ENCODE data around the gene CYTH1.

Gene CYTH1

DNA sequence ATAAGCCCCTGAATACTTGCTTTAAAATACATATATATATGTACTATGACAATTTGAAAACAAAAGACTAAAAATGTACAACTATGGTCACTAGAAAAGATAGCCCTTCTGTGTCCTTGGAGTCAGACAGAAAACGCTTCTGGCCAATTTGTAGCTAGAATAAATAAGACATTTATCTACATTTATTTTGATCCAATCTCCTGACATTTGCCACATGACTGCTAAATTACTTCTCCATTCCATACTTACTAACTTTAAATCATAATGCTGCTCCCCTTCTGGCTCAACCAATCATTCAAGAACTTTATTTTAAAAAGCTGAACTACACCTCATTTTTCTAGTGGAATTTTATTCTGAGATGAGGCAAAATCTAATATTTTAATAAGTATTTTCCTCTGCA lies 65.8 kb downstream of the CYTH1 start:
- Mint-ChIP-seq H3K9me3 (no peaks in the 10 kb centered on the region), H3K27ac (peak overlapping the region; percentile 89), H3K36me3 (peaks cover 58% of the 10 kb centered on the region), H3K4me3 (peak overlapping the region; percentile 61), H3K4me1 (peaks cover 72% of the 10 kb centered on the region)
- ATAC-seq (no peak), DNase-seq (ENCODE audit: low spot score in 2 of 2) (no peak)

DNA sequence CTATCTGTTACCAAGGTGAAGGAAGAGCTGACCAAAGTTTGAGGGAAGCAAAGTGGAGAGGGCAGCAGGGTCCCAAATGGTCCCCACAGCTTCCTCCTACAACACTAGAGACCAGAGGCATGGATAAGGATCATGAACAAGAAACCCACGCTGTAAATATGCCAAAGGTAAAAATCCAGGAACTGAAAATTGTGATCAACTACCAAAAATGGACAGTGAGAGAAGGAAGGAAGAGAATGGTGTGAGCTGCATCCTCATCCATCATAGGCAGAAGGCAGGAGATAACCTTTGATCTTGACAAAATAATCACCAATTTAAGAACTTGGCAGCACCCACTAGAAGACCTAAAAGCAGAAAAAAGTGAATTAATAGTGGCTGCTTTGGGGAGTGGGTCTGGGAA lies 66.2 kb downstream of the CYTH1 start:
- Mint-ChIP-seq H3K36me3 (peaks cover 55% of the 10 kb centered on the region), H3K4me3 (peak overlapping the region; percentile 61), H3K4me1 (peaks cover 73% of the 10 kb centered on the region), H3K9me3 (no peaks in the 10 kb centered on the region), H3K27ac (peak overlapping the region; percentile 89)
- no peak for ATAC-seq
- no peak for DNase-seq (ENCODE audit: low spot score in 2 of 2)

DNA sequence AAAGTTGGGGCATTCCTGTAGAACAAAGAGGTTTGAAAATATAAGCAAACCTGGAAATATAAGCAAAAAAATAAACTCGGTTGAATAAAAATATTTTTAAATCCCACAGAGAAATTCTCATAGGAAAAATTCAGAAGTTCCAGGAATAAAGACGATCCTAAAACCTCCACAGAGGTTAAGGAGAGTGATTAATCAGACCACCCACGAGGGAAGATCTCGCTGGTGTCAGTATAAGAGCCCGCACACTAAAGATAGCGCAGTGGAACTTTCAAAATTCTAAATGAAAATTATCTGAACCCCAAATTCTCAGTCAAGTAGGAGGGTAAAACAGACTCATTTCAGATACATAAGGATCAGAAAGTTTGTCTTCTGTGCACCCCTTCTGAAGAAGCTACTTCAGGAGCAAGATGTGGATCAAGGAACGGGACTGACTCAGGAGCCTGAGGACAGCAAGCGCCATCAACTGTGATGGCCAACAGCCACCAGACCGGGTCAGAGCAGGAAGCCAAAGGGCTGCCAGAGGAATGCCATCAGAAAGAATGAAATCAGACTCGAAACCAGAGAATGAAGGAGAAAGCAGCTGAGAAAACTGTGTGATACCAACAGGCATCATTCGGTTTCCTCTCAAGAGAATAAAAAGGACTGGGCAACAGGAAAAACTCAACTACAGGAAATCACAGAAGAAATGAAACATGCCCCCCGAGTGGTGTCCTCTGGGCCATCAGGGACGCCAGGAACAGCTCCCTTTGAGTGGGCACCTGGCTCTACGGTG lies 66.9 kb downstream of the CYTH1 start:
- H3K4me1 Mint-ChIP-seq, result peaks cover 77% of the 10 kb centered on the region
- no peaks in the 10 kb centered on the region for H3K9me3 Mint-ChIP-seq
- no peak for ATAC-seq
- no peak for DNase-seq (ENCODE audit: low spot score in 2 of 2)
- H3K4me3 Mint-ChIP-seq, result peak overlapping the region; percentile 61
- H3K36me3 Mint-ChIP-seq, result peaks cover 53% of the 10 kb centered on the region
- peak overlapping the region; percentile 89 for H3K27ac Mint-ChIP-seq

DNA sequence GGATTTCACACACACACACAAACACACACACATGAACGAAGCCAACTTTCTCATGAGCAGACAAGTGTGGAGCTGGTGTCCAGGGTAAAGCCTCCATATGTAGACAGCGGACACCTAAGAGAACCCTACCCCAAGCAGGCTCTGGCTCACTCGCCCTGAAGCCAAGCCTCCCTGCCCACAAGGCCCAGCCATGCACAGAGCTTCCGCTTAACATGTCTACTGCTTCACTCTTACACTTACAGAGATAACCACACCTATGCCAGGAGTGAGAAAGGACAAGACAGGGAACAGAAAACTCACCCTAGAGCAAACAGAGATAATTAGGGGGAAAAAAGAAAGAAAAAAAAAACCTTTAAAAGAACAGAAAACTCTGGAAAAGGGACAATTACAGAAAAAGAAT lies 67.5 kb downstream of the CYTH1 start:
- no peaks in the 10 kb centered on the region for H3K9me3 Mint-ChIP-seq
- ATAC-seq (no peak), DNase-seq (ENCODE audit: low spot score in 2 of 2) (no peak)
- H3K4me3 Mint-ChIP-seq, result peak overlapping the region; percentile 61
- peaks cover 59% of the 10 kb centered on the region for H3K36me3 Mint-ChIP-seq
- peaks cover 77% of the 10 kb centered on the region for H3K4me1 Mint-ChIP-seq
- H3K27ac Mint-ChIP-seq, result peak overlapping the region; percentile 89

DNA sequence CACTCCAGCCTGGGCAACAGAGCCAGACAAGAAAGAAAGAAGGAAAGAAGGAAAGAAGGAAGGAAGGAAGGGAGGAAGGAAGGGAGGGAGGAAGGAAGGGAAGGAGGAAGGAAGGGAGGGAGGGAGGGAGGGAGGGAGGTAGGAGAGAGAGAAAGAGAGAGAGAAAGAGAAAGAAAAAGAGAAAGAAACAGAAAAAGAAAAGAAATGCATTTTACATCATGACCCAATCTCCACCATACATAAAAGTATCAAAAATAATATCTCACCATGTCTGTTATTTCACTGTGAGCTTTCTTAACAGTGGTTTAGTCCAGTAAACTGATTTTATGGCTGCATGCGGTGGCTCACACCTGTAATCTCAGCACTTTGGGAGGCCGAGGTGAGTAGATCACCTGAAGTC lies 70.0 kb downstream of the CYTH1 start:
- Mint-ChIP-seq H3K4me3 (peak overlapping the region; percentile 41), H3K27ac (peak overlapping the region; percentile 69)

DNA sequence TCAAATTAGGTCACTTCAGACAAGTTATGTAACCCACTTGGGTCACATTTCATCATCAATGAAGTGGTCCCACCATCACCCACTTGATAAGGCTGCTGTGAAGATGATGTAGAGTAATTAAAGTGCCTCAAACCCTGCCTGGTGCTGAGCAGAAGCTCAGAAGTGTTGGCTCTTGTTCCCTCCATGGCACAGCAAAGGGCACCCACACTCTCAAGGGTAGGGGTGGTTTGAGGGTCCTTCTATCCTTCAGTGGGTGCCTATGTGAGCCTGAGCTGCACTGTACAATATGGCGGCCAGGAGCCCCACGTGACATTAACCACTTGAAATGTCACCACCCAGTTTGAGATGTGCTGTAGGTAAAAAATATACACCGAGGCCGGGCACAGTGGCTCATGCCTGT lies 71.5 kb downstream of the CYTH1 start:
- Mint-ChIP-seq H3K4me3 (peak overlapping the region; percentile 49), H3K27ac (peak overlapping the region; percentile 55), H3K4me1 (peaks cover 56% of the 10 kb centered on the region), H3K9me3 (no peaks in the 10 kb centered on the region), H3K36me3 (peaks cover 77% of the 10 kb centered on the region)
- no peak for DNase-seq (ENCODE audit: low spot score in 2 of 2)
- no peak for ATAC-seq

More for the DNA sequence above, 70.0 kb downstream of the CYTH1 start:
- DNase-seq (ENCODE audit: low spot score in 2 of 2) (no peak), ATAC-seq (no peak)
- no peaks in the 10 kb centered on the region for H3K9me3 Mint-ChIP-seq
- peaks cover 70% of the 10 kb centered on the region for H3K4me1 Mint-ChIP-seq
- peaks cover 72% of the 10 kb centered on the region for H3K36me3 Mint-ChIP-seq

DNA sequence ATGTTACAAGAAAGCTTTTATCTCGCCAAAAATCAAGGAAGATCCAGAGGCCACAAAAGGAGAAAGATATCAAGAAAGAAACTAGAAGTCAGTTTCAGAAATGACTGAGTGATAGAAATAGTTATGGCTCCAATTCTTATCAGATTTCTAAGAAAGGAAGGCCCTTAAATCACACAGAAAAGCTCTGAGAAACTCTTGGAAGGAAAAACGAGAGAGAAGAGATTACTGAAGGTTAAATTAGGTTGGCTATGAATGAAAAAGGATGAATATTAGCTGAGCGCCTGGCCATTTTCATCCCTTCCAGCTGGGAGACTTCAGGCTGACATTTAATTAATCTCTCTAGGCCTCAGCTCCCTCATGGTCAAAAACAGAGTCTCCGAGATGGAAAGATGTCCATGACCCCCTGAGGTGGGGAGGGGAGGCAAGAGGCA lies 72.3 kb downstream of the CYTH1 start:
- Mint-ChIP-seq H3K36me3 (peaks cover 77% of the 10 kb centered on the region), H3K4me3 (peak overlapping the region; percentile 49), H3K27ac (peak overlapping the region; percentile 55), H3K9me3 (no peaks in the 10 kb centered on the region), H3K4me1 (peaks cover 47% of the 10 kb centered on the region)
- no peak for DNase-seq (ENCODE audit: low spot score in 2 of 2)
- peak; percentile 49 for ATAC-seq

DNA sequence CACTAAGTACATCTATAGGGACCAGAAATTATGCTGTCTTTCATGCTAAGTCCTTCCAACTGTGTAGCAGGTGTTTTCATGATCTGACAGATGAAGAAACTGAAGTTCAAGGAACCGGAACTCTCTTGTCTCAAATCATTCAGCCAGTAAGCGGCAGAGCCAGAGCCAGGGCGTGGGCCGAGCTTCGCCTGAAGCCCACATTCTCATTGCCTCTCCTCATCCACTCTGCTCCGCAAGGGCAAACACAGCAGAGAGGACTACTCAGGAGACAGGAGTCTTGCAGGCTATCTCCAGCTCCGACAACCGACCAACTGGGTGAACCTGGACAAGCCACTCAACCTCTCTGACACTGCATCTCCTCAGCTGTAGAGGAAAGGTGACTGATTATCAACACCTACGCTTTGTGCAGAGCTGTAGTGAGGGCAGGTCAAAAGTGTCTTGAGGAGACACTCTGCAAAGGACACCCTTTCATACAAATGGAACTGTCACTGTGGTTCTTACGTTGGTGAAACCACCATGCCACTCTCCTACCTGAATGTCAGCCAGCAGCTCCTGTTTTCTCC lies 72.9 kb downstream of the CYTH1 start:
- H3K4me1 Mint-ChIP-seq, result peaks cover 41% of the 10 kb centered on the region
- DNase-seq (ENCODE audit: low spot score in 2 of 2) (no peak), ATAC-seq (peak; percentile 79)
- H3K9me3 Mint-ChIP-seq, result no peaks in the 10 kb centered on the region
- H3K27ac Mint-ChIP-seq, result peak overlapping the region; percentile 55
- peaks cover 78% of the 10 kb centered on the region for H3K36me3 Mint-ChIP-seq
- peak overlapping the region; percentile 49 for H3K4me3 Mint-ChIP-seq

DNA sequence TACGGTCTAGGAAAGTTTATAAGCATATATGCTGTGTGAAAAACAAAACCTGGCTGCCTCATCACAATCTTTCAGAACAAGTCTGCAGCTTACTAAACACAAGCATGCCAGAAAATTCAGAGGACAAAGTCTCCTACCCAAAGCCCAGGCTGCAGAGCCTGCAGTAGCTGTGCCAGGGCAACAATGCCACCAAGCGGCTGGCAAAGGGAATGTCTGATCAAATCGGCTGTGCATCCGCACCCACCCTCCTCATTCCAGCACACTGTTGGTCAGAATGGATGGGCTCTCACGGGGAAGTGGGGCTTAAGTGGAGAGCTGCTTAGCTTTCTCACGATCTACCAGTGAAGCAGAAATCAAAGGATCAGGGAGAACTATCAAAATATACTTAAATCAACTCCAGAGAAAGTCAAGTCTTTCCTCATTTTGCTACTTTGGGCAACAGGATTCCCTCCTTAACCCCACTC lies 73.5 kb downstream of the CYTH1 start:
- peak; percentile 83 for ATAC-seq
- Mint-ChIP-seq H3K27ac (peak overlapping the region; percentile 55), H3K4me3 (peak overlapping the region; percentile 49), H3K36me3 (peaks cover 79% of the 10 kb centered on the region), H3K4me1 (peaks cover 42% of the 10 kb centered on the region), H3K9me3 (no peaks in the 10 kb centered on the region)
- peak; percentile 36 to 73 for DNase-seq (ENCODE audit: low spot score in 2 of 2)

DNA sequence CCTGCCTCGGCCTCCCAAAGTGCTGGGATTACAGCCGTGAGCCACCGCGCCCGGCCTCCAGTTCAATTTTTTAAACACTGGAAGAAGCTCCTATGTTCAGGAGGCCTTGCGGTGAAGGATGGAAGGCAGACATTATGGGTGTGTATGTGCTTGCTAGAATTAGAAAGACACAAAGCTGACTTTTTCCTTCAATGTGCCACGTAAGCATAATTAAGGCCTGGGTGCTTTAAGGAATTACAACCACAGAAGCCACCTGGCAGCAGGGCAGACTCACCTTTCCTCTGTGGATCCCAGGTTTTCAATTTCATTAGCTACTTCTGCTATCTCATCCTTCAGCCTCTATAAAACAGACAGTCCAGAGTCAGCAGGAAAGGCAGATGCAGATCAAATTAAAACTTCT lies 74.2 kb downstream of the CYTH1 start:
- H3K4me3 Mint-ChIP-seq, result peak overlapping the region; percentile 49
- peaks cover 85% of the 10 kb centered on the region for H3K36me3 Mint-ChIP-seq
- ATAC-seq (no peak), DNase-seq (ENCODE audit: low spot score in 2 of 2) (no peak)
- H3K9me3 Mint-ChIP-seq, result no peaks in the 10 kb centered on the region
- H3K4me1 Mint-ChIP-seq, result peaks cover 47% of the 10 kb centered on the region
- H3K27ac Mint-ChIP-seq, result peak overlapping the region; percentile 55

DNA sequence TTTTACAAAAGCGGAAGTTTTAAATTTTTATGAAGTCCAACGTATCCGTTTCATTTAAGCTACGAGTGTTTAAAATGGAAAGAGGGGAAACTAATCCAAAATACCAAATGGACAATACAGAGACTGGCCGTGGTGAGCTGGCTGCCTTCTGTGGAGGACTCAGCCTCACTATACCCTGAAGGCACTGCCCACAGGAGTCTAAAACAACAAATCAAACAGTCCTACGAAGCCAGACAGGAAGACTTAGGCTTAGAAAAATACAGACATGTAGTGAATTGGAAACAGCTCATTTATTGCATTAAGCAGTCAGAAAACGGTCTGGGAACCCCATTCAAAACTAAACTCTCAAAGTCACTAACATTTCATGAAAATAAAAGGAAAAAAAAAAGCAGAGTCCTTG lies 75.1 kb downstream of the CYTH1 start:
- no peak for DNase-seq (ENCODE audit: low spot score in 2 of 2)

DNA sequence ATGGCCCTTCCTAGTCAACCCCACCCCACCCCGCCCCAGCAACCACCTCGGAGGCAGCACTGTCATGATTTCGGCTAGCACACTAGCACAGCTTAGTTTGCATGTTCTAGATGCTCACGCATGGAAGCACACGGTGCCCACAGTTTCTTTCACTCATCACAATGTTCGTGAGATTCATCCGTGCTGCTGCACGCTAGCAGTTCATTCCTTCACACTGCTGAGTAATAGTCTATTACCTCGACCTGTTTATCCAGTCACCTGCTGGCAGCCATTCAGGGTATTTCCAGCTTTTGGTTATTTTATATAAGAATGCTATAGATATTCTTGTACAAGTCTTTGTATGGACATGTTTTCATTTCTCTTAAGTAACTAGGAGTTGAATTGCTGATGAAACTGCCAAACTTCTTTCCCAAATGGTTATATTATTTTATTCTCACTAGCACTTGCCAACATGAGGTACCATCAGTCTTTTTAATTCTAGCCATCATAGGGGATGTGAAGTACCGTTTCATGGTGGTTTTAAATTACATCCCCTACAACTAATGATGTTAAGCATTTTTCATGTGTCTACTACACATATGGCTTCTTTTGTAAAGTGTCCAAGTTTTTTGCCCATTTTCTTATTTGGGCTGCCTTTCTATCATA lies 75.7 kb downstream of the CYTH1 start:
- DNase-seq (ENCODE audit: low spot score in 2 of 2), result no peak
- no peaks in the 10 kb centered on the region for H3K9me3 Mint-ChIP-seq
- H3K27ac Mint-ChIP-seq, result no peak overlapping the region
- no peak overlapping the region for H3K4me3 Mint-ChIP-seq
- peaks cover 90% of the 10 kb centered on the region for H3K36me3 Mint-ChIP-seq
- ATAC-seq, result peak; percentile 42
- peaks cover 38% of the 10 kb centered on the region for H3K4me1 Mint-ChIP-seq

More for the DNA sequence above, 75.1 kb downstream of the CYTH1 start:
- Mint-ChIP-seq H3K4me3 (no peak overlapping the region), H3K27ac (no peak overlapping the region), H3K4me1 (peaks cover 43% of the 10 kb centered on the region), H3K9me3 (no peaks in the 10 kb centered on the region), H3K36me3 (peaks cover 90% of the 10 kb centered on the region)
- ATAC-seq, result no peak

DNA sequence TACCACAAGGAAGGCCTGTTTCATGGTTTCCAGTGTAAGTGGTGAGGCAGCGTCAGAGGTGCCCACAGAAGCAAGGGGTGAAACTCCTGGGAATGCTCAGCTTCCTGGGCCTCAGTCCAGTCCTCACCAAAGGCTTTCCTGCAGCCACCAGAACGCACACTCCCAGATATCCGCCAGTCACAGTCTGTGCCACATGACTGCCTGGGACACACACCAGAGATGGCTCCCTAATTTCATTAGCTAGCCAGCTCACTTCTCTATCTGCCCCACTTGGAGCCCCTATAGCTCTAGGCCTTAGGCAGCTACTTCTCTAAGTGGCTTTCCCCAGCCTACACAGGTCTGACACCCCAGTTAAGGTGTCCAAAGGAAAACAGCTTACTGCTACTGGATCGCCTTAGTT lies 77.0 kb downstream of the CYTH1 start:
- peaks cover 100% of the 10 kb centered on the region for H3K36me3 Mint-ChIP-seq
- no peaks in the 10 kb centered on the region for H3K9me3 Mint-ChIP-seq
- peaks cover 29% of the 10 kb centered on the region for H3K4me1 Mint-ChIP-seq
- peak overlapping the region; percentile 20 for H3K27ac Mint-ChIP-seq
- no peak overlapping the region for H3K4me3 Mint-ChIP-seq
- ATAC-seq (no peak), DNase-seq (ENCODE audit: low spot score in 2 of 2) (no peak)

DNA sequence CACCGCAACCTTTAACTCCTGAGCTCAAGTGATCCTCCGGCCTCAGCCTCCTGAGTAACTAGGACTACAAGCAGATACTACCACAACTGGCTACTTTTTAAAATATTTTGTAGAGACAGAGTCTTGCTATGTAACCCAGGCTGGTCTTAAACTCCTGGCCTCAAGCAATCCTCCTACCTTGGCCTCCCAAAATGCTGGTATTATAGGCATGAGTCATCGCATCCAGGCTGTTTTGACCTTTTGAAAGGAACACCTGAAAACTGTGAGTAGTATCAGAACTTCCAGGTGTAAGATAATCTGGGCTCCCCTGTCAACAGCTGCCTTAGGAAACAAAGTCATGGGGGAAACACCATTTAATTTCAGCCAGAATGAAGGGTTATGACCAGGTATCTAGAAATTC lies 77.5 kb downstream of the CYTH1 start:
- Mint-ChIP-seq H3K4me3 (no peak overlapping the region), H3K27ac (no peak overlapping the region), H3K4me1 (peaks cover 25% of the 10 kb centered on the region), H3K36me3 (peaks cover 100% of the 10 kb centered on the region), H3K9me3 (no peaks in the 10 kb centered on the region)
- DNase-seq (ENCODE audit: low spot score in 2 of 2) (no peak), ATAC-seq (no peak)

DNA sequence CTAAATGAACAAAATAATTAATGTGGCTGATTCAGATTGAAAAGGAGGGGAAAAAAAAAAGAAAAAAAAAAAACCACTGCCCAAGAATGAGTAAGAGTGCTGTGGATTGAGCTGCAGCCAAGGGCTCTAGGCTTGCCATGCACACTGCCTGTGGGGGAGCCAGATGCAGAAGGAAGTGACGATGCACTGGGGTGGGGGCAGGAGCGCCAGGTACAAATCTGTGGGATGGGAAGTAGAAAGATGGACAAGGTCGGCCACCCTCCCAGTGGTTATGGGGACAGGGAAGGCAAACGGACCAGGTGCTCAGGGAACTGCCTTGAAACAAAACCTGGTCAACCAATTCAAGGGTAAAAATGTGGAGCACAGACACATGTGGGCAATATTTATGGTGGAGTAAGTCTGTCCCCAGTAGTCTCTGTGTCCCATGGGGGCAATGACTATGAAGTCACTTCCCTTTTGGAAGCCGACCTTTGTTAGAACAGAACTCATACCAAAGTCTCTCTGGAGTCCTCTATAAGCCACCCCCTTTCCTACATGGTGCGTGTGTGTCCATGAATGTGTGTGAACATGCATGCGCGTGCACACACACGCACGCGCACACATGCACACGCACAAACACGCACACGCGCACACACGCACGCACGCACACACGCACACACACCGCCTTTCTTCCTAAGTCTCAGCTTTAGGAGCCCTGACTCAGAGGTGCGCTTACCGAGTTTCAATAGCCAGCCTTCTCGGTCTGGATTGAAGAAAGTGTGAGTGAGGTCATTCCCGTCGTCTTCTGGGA lies 84.3 kb downstream of the CYTH1 start:
- H3K4me3 Mint-ChIP-seq, result no peak overlapping the region
- H3K4me1 Mint-ChIP-seq, result peaks cover 35% of the 10 kb centered on the region
- peak; percentile 48 for ATAC-seq
- no peaks in the 10 kb centered on the region for H3K9me3 Mint-ChIP-seq
- no peak for DNase-seq (ENCODE audit: low spot score in 2 of 2)
- H3K36me3 Mint-ChIP-seq, result peaks cover 100% of the 10 kb centered on the region
- H3K27ac Mint-ChIP-seq, result peak overlapping the region; percentile 24
